Cardiac muscle cell (in vitro differentiated cells and primary cell): Measurements from ENCODE around the gene CD4. TPM values are rescaled to one million over a fixed set of nuclear protein-coding genes. Genes with fewer than 3 reads are reported as not detected.

ENCODE experiments used
- DNase-seq, 2 donors: peaks; one replicate each; pipeline versions ENCODE4 v3.0.0 to v3.0.0-alpha.2; 2010 to 2017; ENCODE audit warnings: low read depth in 1 of 2, low spot score in 1 of 2
- H3K27ac ChIP-seq: fragments of 200-600 bp; sonication (generic); 2 replicates; pipeline ENCODE4 v1.5.1; 2016
- H3K27me3 ChIP-seq: fragments of 200-600 bp; sonication (generic); 2 replicates; pipeline ENCODE4 v1.6.0; 2016; ENCODE audit warnings: control low read depth
- H3K36me3 ChIP-seq: fragments of 200-600 bp; sonication (generic); 2 replicates; pipeline ENCODE4 v1.5.1; 2016; ENCODE audit warnings: control low read depth
- H3K4me1 ChIP-seq: fragments of 200-600 bp; sonication (generic); 2 replicates; pipeline ENCODE4 v1.8.1; 2017; ENCODE audit warnings: low read depth, mild to moderate bottlenecking, mixed run types
- H3K4me3 ChIP-seq: fragments of 200-600 bp; sonication (generic); 2 replicates; pipeline ENCODE4 v1.5.1; 2016; ENCODE audit warnings: mild to moderate bottlenecking
- H3K9me3 ChIP-seq: fragments of 200-600 bp; sonication (generic); 2 replicates; pipeline ENCODE4 v1.5.1; 2017; ENCODE audit warnings: low read depth, mild to moderate bottlenecking, control low read depth
- CTCF ChIP-seq: IDR thresholded peaks from 2 replicates; pipeline ENCODE4 v1.5.1; 2012; ENCODE audit warnings: low read depth, mild to moderate bottlenecking, low read length
- polyA plus RNA-seq: library from polyadenylated mRNA; unstranded; fragments of >200 nt; fragmentation: Nextera tagmentation; extraction: Ambion mirVana; gene quantifications from 2 replicates; pipeline ENCODE4 v1.2.1, GENCODE V29; 2016
- total RNA-seq: library from RNA; depleted of rRNA; stranded (reverse); fragments of >200 nt; gene quantifications from 2 replicates; pipeline ENCODE4 v1.2.3, GENCODE V29; 2016

Gene CD4
- total and polyA plus RNA-seq, 2 experiments from 2014 or later: 3.3 to 5.9 TPM

- no peak overlapping the region for H3K4me3 ChIP-seq
- H3K36me3 ChIP-seq: no peaks in the 10 kb centered on the region
- no peak for TF ChIP-seq CTCF
- DNase-seq: no peak
- no peaks in the 10 kb centered on the region for H3K27me3 ChIP-seq
- no peaks in the 10 kb centered on the region for H3K9me3 ChIP-seq
- H3K4me1 ChIP-seq: peaks cover 14% of the 10 kb centered on the region
- no peak overlapping the region for H3K27ac ChIP-seq
Observed at GRCh38 chr12:6787309-6787708, 2.0 kb upstream of the CD4 start.

- no peak overlapping the region for H3K27ac ChIP-seq
- H3K36me3 ChIP-seq: no peaks in the 10 kb centered on the region
- H3K4me1 ChIP-seq: peaks cover 9% of the 10 kb centered on the region
- H3K9me3 ChIP-seq: no peaks in the 10 kb centered on the region
- no peak for DNase-seq
- no peaks in the 10 kb centered on the region for H3K27me3 ChIP-seq
- H3K4me3 ChIP-seq: no peak overlapping the region
- TF ChIP-seq CTCF: no peak
Observed at GRCh38 chr12:6790496-6791150, 1.3 kb downstream of the CD4 start.

- Histone ChIP-seq H3K27ac (peak overlapping the region; percentile 75), H3K36me3 (no peaks in the 10 kb centered on the region), H3K4me1 (peaks cover 16% of the 10 kb centered on the region), H3K4me3 (no peak overlapping the region), H3K27me3 (no peaks in the 10 kb centered on the region), H3K9me3 (no peaks in the 10 kb centered on the region)
- no peak for DNase-seq
- no peak for TF ChIP-seq CTCF
Observed at GRCh38 chr12:6791931-6792520, 2.7 kb downstream of the CD4 start.

GRCh38 chr12:6792522-6793201 is 3.3 kb downstream of the CD4 start:
- H3K4me3 ChIP-seq: no peak overlapping the region
- H3K27ac ChIP-seq: peak overlapping the region; percentile 75
- no peaks in the 10 kb centered on the region for H3K27me3 ChIP-seq
- DNase-seq: peak; percentile 32 to 40
- H3K36me3 ChIP-seq: no peaks in the 10 kb centered on the region
- peaks cover 21% of the 10 kb centered on the region for H3K4me1 ChIP-seq
- no peaks in the 10 kb centered on the region for H3K9me3 ChIP-seq
- no peak for TF ChIP-seq CTCF

GRCh38 chr12:6795088-6795487 is 5.8 kb downstream of the CD4 start:
- H3K4me1 ChIP-seq: peaks cover 21% of the 10 kb centered on the region
- DNase-seq: no peak
- H3K36me3 ChIP-seq: no peaks in the 10 kb centered on the region
- no peaks in the 10 kb centered on the region for H3K9me3 ChIP-seq
- H3K4me3 ChIP-seq: no peak overlapping the region
- no peaks in the 10 kb centered on the region for H3K27me3 ChIP-seq
- TF ChIP-seq CTCF: no peak
- H3K27ac ChIP-seq: no peak overlapping the region
